ENCODE results near the gene CIITA.
"Not testable (repeated sequence)": the region's sequence is repeated elsewhere in the genome, so short reads cannot be mapped to it uniquely, and the experiment has no call there.

The CIITA gene

DNA sequence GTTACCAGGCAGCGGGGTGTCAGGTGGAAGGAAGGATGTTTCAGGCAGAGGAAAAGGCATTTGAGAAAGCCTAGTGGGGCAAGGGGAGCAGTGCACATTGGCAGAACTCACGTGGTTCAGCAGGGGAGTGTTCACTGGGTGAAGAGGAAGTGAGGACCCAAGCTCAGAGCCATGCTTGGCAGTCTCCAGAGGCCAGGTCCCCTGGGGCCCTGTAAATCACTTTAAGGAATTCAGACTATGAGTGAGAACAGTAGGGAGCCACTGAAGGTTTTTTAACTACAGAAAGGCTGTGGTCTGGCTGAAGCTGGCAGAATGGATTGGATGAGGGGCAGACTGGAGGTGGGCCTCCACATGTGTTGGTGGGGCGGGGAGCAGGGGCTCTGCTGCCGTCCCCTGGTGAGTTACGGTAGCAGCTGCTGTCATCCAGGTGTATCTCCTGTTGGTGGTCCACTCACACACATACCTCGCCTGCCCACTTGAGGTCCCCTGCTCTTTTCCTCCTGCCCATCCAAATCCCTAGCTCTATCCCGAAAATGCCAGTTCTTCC is 72.5 kb downstream of the CIITA start:
- no peak for DNase-seq (ENCODE audit: low read depth)

GRCh38 chr16:10950393-10950792 is 73.4 kb downstream of the CIITA start:
- DNase-seq (ENCODE audit: low read depth): peak; percentile 62

DNA sequence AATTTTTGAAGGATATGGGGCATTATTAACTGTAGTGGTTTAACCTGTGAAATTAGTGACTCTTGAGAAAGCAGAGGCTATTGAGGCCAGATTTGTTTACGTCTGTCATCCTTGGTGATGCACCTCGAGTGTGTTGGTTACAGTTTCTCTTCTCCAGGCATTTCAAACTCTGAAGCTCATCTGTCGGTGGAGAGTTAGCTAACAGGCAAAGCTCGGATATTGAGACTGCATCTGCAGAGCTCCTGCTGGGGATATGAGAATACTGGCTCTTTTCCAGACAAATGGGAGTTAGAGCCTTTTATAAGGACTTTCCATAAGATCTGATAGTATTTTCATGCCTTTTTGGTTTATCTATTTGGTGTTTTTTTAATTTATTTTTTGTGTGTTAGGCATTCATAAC is 74.0 kb downstream of the CIITA start:
- DNase-seq (ENCODE audit: low read depth): peak; percentile 71

GRCh38 chr16:10954903-10955302 is 77.9 kb downstream of the CIITA start:
- DNase-seq (ENCODE audit: low read depth): no peak

- peak; percentile 73 for DNase-seq (ENCODE audit: low read depth)
These were observed 80.9 kb downstream of the CIITA start for GRCh38 chr16:10957771-10958482.

GRCh38 chr16:10959161-10959560 is 82.2 kb downstream of the CIITA start:
- no peak for DNase-seq (ENCODE audit: low read depth)

DNA sequence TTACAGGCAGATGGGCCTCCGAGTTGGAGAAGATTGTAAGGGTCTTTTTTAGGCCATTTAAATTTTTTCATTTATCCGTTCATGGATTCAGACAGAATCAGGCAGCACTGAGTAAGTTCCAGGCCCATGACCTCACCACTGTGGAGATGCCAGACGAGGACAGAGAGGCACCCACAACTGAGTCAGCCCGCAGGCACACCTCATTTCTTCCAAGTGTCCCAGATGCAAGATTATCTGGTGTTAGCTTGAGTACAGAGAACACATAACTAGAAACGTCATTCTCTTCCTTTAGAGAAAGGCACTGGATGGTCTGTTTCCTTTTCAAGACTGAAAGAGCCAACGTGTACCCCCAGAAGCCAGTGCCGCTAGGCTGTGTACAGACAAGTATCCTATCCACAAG is 84.2 kb downstream of the CIITA start:
- peak; percentile 97 for DNase-seq (ENCODE audit: low read depth)

DNA sequence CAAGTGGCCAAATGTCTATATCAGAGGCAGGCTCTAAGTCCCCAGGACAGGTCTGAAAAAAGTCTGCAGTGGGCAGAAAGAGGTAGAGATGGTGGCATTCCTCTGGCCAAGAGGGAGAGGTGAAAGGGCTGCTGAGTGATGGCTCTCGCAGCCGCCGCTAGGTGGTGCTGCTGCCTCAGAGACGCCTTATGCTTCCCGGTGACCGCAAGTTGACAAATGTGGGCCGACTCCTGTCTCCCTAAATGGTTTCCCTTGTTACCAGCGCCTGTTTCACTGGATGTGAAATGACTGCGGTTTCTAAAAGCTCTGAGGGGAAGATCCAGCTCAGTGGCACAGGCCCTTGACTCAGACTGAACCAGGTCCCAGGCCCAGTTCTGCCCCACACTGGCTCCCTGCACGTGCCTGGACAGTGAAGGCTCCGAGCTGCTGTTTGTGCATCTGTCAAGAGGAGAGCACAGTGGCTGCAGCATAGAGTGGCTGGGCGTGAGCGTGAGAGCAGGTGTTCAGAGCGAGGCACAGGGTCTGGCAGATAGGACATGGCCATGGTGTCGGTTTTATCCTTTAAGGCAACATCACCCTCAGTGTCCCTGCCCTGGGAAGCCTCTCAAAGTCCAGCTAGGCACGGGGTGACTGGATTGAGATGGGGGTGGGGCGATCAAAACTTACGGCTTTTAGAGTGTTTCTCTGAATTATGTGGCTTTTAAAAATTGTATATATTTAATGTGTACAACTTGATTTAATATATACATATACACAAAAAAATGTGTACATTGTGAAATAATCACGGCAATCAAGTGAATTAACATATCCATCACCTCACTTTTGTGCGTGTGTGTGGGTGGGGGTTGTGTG is 87.3 kb downstream of the CIITA start:
- peak; percentile 72 for DNase-seq (ENCODE audit: low read depth)

GRCh38 chr16:10964891-10965326 is 87.9 kb downstream of the CIITA start:
- no peak for DNase-seq (ENCODE audit: low read depth)

DNA sequence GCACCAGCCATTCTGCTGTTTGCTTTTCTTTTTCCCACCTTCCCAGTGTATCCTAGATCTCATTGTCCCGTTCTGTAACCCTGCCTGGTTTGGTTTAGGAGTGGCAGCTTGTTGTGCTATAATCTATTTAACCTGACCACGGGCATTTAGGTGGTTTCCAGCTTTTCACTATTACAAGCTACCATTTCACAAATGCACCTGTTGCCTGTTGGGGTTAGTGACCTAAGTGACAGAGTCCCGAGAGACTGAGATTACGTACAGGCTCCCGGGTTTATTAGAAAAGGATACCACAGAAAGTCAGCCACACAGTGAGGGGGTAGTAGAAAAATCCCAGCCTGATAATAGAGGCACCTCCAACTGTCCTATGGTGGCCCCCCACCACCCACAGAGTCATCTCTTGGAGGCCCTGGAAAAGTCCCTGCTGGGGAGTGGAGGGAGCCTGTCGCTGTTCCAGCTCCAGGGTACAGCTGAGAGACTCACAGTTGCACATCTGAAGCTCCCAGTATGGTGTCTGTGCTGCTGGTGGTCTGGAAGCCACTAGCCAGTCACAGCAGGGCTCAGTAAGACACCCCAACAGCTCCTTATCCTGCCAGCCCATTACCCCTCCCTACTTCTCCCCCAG is 88.5 kb downstream of the CIITA start:
- no peak for DNase-seq (ENCODE audit: low read depth)

DNA sequence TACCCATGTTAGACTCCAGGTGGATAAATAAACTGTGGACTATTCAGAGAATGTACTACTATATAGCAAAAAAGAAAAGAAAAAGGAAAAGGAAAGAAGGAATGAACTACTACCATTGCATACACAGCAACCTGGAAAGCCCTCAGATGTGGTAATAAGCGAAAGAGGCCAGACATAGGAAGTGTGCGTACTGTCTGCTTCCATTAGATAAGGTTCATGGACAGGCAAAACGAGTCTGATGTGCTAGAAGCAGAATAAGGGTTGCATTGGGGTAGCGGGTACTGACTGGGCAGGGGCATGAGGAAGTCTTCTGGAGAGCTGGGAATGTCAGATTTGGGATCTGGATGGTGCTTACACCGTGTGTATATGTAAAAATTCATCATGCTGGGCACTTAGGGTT is 89.1 kb downstream of the CIITA start:
- DNase-seq (ENCODE audit: low read depth): no peak

DNA sequence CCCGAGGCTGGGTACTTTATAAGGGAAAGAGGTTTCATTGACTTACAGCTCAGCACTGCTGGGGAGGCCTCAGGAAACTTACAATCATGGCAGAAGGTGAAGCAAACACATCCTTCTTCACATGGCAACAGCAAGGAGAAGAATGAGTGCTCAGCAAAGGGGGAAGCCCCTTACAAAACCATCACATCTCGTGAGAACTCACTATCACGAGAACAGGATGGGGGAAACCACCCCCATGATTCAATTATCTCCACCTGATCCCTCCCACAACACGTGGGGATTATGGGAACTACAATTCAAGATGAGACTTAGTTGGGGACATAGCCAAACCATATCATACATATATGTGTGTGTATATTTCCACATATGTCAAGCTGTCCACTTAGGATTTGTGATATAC is 89.6 kb downstream of the CIITA start:
- DNase-seq (ENCODE audit: low read depth): not testable (repeated sequence)

DNA sequence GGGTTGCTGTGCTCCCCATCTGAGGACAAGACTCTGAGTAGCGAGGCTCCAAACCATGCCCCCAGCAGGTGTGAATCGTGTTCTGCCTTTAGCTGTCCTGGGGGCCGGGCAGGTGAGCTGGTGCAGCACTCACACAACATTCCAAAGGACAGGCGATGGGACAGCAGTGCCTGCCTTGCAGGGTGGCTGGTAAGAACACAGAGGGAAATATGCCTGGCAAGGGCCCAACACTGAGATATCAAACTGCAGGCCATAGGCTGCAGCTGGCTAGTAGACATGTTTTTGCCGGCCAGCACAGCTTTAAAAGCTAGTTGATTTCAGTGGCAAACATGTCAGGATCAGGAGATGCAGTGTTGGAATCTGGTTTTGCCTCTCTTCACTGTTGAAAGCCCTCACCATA is 91.0 kb downstream of the CIITA start:
- no peak for DNase-seq (ENCODE audit: low read depth)

GRCh38 chr16:10968498-10968897 is 91.5 kb downstream of the CIITA start:
- no peak for DNase-seq (ENCODE audit: low read depth)

GRCh38 chr16:10969615-10970014 is 92.6 kb downstream of the CIITA start:
- DNase-seq (ENCODE audit: low read depth): no peak

GRCh38 chr16:10970065-10970464 is 93.1 kb downstream of the CIITA start:
- no peak for DNase-seq (ENCODE audit: low read depth)

- peak; percentile 83 for DNase-seq (ENCODE audit: low read depth)
These were observed 94.6 kb downstream of the CIITA start for GRCh38 chr16:10971560-10971961.

DNA sequence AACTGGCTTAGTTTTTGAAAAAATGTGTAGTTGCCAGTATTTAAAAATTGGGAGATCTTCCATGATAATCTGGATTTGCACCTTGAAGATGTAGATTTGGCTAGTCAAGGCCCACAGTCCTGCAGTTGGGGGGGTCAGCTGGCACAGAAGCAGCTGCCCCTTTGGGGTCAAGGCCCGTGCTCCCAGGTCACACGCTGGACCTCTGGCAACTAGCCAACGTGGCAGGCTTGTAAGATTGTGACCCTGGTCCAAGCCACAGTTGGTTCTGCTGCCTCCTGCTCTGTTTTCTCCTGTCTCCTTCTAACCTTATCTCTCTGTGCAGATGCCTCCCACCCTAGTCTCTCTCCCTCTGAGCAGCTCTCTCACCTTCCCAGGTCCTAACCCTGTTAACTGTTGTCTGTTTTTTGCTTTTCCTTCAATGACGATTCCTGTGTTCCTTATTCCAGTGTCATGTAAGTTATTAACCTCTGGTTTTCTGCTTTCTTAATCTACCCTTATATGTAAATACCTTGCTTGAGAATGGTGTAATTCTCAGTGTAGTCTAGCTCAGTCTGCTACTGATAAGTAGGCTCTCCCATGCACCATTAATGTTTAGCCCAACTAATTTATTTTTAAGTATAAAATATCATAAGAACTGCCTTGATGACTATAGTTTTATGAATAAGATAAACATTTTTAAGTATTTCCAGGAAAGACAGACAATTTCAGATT is 95.3 kb downstream of the CIITA start:
- DNase-seq (ENCODE audit: low read depth): no peak

DNA sequence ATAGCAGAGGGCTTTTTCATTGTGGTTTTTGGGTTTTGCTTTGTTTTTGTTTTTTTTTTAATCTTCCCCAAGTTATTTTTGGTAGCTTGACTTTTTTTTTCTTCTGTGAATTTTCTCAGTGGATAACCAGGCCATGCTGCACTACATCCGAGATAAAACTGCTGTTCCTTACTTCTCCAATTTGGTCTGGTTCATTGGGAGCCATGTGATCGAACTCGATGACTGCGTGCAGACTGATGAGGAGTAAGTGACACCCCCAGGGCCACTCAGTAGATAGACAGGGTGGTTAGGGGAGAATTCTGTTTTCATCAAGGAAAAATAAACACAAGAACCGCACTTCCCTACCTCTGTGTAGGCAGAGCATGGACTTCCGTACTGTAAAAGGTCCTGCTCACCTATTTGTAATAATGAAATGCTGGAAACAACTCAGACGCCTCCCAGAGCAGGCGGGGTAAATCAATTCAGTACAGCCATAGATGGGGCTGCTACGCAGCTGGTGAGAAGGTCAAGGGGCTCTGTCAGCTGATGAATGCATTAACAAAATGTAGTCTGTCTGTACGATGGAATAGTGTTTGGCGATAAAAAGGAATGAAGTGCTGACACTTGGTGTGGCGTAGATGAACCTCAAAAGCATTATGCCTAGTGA is 95.9 kb downstream of the CIITA start:
- no peak for DNase-seq (ENCODE audit: low read depth)

DNA sequence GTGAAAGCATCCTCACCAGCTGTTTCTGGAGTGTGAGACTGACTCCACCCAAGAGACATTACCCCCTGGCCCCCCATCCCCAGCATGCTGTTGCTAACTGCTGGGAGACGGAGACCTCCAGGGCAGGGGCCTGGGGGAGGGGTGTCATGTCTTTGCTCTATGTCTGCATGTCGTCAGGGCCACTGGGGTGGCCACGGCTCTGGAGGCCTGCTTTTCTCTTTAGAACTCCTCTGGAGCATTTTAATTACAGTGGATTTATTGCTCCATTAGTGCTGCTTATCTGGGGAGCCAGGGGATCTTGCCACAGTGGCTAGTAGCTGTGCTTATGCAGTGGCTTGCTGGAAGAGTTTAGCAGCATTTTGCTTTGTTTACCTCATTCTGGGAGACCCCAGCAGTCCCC is 99.6 kb downstream of the CIITA start:
- DNase-seq (ENCODE audit: low read depth): no peak

DNA sequence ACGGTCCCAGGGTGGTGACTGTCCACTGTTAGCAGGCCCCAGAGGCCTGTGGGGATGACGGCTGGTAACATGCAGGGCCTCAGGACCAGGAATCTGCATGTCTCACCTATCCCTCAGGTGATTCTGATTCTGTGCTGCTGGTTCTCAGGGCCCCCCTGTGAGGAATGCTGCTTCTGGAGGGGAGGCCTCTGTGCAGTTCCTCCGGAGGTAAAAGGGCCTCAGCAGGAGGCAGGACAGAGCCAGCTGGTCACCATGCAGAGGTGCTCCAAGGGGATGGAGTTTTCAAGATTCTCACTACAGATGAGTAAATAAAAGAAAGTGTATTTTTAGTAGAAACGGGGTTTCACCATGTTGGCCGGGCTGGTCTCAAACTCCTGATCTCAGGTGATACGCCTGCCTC is 101.1 kb downstream of the CIITA start:
- no peak for DNase-seq (ENCODE audit: low read depth)
